GM19035 (cell line): ENCODE results near the gene PCSK2.

Source experiments
- ATAC-seq: cut with Tn5 transposase; IDR thresholded peaks from one replicate; pipeline ENCODE4 v1.9.1; 2021; ENCODE audit not compliant: unreplicated experiment

The PCSK2 gene

GRCh38 chr20:17503301-17504065 is 276.6 kb downstream of the PCSK2 start:
- no peak for ATAC-seq

- ATAC-seq, result no peak
Observed at GRCh38 chr20:17504066-17504897, 277.4 kb downstream of the PCSK2 start.

- peak; percentile 73 for ATAC-seq
Observed at GRCh38 chr20:17504898-17505635, 278.2 kb downstream of the PCSK2 start.

DNA sequence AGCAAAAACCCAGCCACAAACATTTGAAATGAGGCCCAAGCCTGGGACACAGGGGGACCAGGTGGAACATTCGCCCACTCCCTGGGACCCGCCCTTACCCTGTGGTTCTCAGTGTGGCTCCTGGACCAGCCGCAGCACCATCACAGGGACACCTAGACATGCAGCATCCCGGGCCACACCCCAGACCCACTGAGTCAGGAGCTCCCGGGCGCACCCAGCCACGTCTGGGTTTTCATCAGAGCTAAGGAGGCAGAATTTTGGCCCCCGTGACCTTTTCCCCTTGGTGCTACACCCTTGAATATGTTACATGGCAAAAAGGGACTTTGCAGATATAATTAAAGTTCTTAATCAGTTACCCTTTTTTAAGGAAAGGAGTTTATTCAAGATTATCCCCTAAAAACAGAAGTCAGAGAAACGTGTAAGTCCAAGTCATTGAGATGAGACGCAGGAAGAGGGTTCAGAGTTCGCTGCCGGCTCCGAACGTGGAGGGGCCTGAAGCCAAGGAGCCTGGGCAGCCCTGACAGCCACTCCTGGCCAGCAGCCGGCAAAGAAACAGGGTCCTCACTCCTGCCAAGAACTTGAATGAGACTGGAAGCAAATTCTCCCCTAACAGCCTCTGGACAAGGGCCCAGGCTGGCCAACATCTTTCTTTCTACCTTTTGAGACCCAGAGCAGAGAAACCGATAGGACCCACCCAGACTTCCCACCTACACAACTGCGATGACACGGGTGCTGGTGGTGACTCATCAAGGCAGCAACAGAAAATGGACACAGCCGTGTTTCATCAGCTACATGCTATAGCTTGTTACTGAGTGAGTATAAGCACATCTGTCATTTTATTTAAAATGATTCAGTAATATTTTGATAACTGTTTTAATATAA is 279.0 kb downstream of the PCSK2 start:
- peak; percentile 15 for ATAC-seq

DNA sequence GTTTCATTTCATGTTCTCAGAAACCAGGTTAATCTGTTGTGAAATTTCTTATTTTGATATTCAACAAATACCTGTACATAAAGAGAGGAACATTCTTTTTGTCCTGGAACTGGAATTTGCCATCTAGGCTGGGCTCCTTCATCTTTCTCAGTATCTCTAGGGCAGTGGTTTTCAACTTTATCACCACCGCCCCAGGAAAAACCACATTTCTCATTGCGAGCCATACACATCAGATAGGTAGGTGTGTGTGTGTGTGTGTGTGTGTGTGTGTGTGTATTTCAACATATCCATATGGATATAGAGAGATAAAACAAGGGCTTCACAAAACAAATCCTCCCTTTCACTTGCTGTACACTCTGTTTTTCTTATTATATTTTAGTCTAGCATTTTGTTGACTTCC is 280.2 kb downstream of the PCSK2 start:
- ATAC-seq, result no peak

GRCh38 chr20:17507531-17507930 is 280.7 kb downstream of the PCSK2 start:
- no peak for ATAC-seq

DNA sequence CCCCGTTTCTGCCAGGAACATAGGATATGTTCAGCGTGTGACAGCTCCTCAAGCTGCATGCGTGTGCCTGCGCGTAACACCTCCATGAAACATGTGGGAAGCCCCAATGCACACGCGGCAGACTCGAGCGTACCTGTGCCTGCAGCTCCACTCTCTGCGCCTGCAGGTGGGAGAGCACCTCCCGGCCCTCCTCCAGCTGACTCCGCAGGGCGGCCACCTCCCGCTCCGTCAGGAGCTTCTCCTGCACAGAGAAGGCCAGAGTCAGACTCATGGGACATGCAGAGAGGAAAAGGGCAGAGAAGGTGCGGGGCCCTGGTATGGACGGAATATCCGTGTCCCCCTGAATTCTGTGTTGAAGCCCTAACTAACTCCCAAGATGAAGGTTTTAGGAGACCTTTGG is 281.9 kb downstream of the PCSK2 start:
- no peak for ATAC-seq

DNA sequence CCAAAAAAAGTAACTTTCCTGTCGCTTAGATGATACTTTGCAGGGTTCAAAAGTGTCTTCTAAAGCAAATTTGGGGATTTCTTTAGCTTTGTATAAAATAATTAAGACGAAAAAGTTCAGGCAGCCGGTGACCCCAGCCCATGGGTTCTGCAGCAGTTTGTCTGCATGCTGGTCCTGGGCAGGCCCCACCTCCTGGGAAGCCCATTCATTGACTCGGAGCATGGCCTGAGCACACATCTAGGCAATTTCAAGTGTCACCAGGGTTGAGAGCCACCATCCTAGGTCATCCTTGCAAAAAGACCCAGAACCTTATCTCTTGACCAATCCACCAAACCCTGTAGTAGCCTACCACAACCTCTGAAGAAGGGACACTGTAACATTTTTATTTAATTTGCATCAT is 283.7 kb downstream of the PCSK2 start:
- ATAC-seq, result no peak

DNA sequence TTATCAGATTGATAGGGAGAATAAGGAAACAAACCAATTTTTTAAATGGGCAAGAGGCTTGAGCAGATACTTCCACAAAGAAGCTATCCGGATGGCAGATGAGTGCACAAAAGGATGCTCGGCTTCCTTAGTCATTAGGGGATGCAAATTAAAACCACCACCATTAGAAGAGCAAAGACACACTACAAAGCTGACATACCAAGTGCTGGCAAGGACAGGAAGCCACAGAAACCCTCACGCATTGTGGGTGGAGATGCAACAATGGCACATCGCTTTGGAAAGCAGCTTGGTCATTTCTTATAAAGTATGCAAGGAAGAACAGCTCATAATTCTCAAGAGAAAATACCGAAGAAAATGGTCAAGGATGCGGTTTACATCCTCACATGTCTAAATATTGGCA is 284.6 kb downstream of the PCSK2 start:
- no peak for ATAC-seq

- no peak for ATAC-seq
Observed at GRCh38 chr20:17513939-17514338, 287.1 kb downstream of the PCSK2 start.

- no peak for ATAC-seq
Observed at GRCh38 chr20:17515053-17515452, 288.2 kb downstream of the PCSK2 start.

- ATAC-seq, result no peak
Observed at GRCh38 chr20:17518339-17519052, 291.7 kb downstream of the PCSK2 start.

GRCh38 chr20:17519606-17520285 is 292.9 kb downstream of the PCSK2 start:
- ATAC-seq, result no peak

GRCh38 chr20:17520583-17520982 is 293.7 kb downstream of the PCSK2 start:
- ATAC-seq, result no peak

- ATAC-seq, result no peak
Observed at GRCh38 chr20:17522528-17522927, 295.7 kb downstream of the PCSK2 start.

GRCh38 chr20:17523326-17523725 is 296.5 kb downstream of the PCSK2 start:
- ATAC-seq, result no peak

- no peak for ATAC-seq
Observed at GRCh38 chr20:17524560-17524959, 297.7 kb downstream of the PCSK2 start.

DNA sequence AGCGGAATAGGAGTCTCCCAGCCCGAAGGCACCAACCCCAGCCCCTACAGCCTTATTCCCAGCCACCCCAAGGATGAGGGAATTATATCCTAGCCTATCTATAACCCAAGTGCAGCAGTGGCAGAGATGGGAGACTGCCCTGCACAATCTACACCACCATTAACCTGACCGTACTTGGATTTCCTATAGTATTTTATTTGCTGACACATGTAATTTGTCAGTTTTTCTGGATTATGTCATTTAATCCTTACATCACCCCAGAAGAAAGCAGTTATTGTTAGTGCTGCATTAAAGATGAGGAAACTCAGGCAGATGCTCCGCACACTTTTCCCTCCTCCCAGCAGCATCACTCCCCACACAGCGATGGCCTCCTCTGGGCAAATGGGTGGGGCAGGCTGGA is 298.3 kb downstream of the PCSK2 start:
- no peak for ATAC-seq

GRCh38 chr20:17525650-17526049 is 298.8 kb downstream of the PCSK2 start:
- ATAC-seq, result no peak
